K562 (cell line): ENCODE results near the gene PDE6B. TPM values are rescaled to one million over a fixed set of nuclear protein-coding genes. Genes with fewer than 3 reads are reported as not detected.

Source experiments
- ATAC-seq: fragments of 200-7000 bp; cut with Tn5 transposase; 3 replicates; pipeline ENCODE4 v1.9.1; 2020; ENCODE audit warnings: moderate library complexity
- BruUV-seq: library from RNA; stranded (reverse); fragments of 400-500 nt; replicated peaks from 2 replicates; lab custom pipeline; 2021; lab: Mats Ljungman, UMichigan
- CTCF ChIA-PET: fragments of 300-600 bp; formaldehyde crosslinking; extraction: SDS; loops from one replicate; lab custom pipeline; 2021; ENCODE audit warnings: low intra/inter-chr PET ratio; lab: Yijun Ruan, JAX
- POLR2A ChIA-PET: fragments of 300-600, 350-650 bp; sonication (Branson Sonifier 250); formaldehyde crosslinking; extraction: SDS; loops from one replicate; lab custom pipeline; 2021; ENCODE audit warnings: antibody characterized with exemption, inconsistent platforms; lab: Yijun Ruan, JAX
- DNase-seq, 4 experiments: peaks; one replicate each; pipeline versions ENCODE4 v3.0.0 to v3.0.0-alpha.2; 2011 to 2018; ENCODE audit warnings: low spot score in 3 of 4, mixed read lengths in 3 of 4; ENCODE audit errors: extremely low read depth in 1 of 4
- FAIRE-seq: peaks from 2 replicates; lab custom pipeline; 2011; peaks lifted over from hg19 to GRCh38; lab: Jason Lieb, UNC
- H2AFZ ChIP-seq: 2 replicates; pipeline ENCODE4 v1.6.0; 2011; ENCODE audit warnings: low read depth, low read length, control low read depth, inconsistent platforms
- H3K27ac ChIP-seq: fragments of 200-600 bp; 3 replicates; pipeline ENCODE4 v1.8.0; 2011; ENCODE audit warnings: low read depth, mild to moderate bottlenecking, control low read depth, inconsistent platforms, low read length, moderate library complexity, mixed read lengths; ENCODE audit errors: extremely low read depth
- H3K27me3 ChIP-seq, 2 experiments: fragments of 300-600 bp in 1 of 2; 2 replicates in 1 of 2; 3 replicates in 1 of 2; pipeline versions ENCODE4 v1.6.0 to v1.8.0; 2011; ENCODE audit warnings: inconsistent platforms in 2 of 2, low read length in 2 of 2, mild to moderate bottlenecking in 1 of 2, mixed read lengths in 1 of 2, moderate library complexity in 1 of 2; ENCODE audit not compliant: control insufficient read depth in 2 of 2, insufficient read depth in 2 of 2
- H3K36me3 ChIP-seq: fragments of 300-600 bp; 3 replicates; pipeline ENCODE4 v1.8.0; 2011; ENCODE audit warnings: mild to moderate bottlenecking, low read length, inconsistent platforms; ENCODE audit not compliant: control insufficient read depth, insufficient read depth
- H3K4me1 ChIP-seq, 2 experiments: fragments of 200-600 bp in 1 of 2; replicated peaks in 1 of 2; 2 replicates in 1 of 2; 3 replicates in 1 of 2; pipeline versions ENCODE4 v1.5.1 to v1.8.0; 2011; ENCODE audit warnings: inconsistent platforms in 2 of 2, low read length in 2 of 2, mild to moderate bottlenecking in 1 of 2, mixed read lengths in 1 of 2, moderate library complexity in 1 of 2; ENCODE audit not compliant: control insufficient read depth in 2 of 2, insufficient read depth in 2 of 2
- H3K4me2 ChIP-seq: 2 replicates; pipeline ENCODE4 v1.6.1; 2011; ENCODE audit warnings: low read length, control low read depth, inconsistent platforms, mixed read lengths; ENCODE audit not compliant: insufficient read depth
- H3K4me3 ChIP-seq: fragments of 200-600 bp; sonication (generic), shearing (Covaris generic); 2 replicates; pipeline ENCODE4 v1.5.1; 2016; ENCODE audit warnings: control low read depth, inconsistent platforms
- H3K79me2 ChIP-seq: fragments of 200-600 bp; 3 replicates; pipeline ENCODE4 v1.8.0; 2011; ENCODE audit warnings: low read length, inconsistent platforms; ENCODE audit not compliant: control insufficient read depth, insufficient read depth
- H3K9ac ChIP-seq, 2 experiments: 2 replicates each; pipeline versions ENCODE4 v1.6.0 to v1.6.1; 2011; ENCODE audit warnings: low read depth in 2 of 2, low read length in 2 of 2, control low read depth in 1 of 2, inconsistent platforms in 1 of 2, mild to moderate bottlenecking in 1 of 2, mixed read lengths in 1 of 2; ENCODE audit not compliant: insufficient read depth in 1 of 2
- H3K9me1 ChIP-seq: one replicate; pipeline ENCODE4 v1.6.0; 2011; ENCODE audit warnings: inconsistent platforms, mild to moderate bottlenecking, low read length, moderate library complexity; ENCODE audit not compliant: control insufficient read depth, insufficient read depth
- H3K9me3 ChIP-seq: replicated peaks from 2 replicates; pipeline ENCODE4 v1.5.1; 2011; ENCODE audit warnings: low read depth, low read length, inconsistent platforms; ENCODE audit not compliant: control insufficient read depth, insufficient read depth
- H4K20me1 ChIP-seq: replicated peaks from 2 replicates; pipeline ENCODE4 v1.6.1; 2011; ENCODE audit warnings: low read length, inconsistent platforms, mixed read lengths; ENCODE audit not compliant: control insufficient read depth, insufficient read depth
- CBFA2T2 ChIP-seq: fragments of 450-650 bp; conservative IDR thresholded peaks from 2 replicates; pipeline ENCODE4 v1.6.1; 2017; ENCODE audit warnings: mild to moderate bottlenecking
- FOXK1 ChIP-seq: sonication (generic); formaldehyde crosslinking; IDR thresholded peaks from 2 replicates; pipeline ENCODE4 v1.8.0; 2022; ENCODE audit warnings: missing genetic modification reagents, mild to moderate bottlenecking, borderline replicate concordance
- KLF16 ChIP-seq: IDR thresholded peaks from 2 replicates; pipeline ENCODE4 v1.6.1; 2016; ENCODE audit warnings: antibody characterized with exemption
- SIN3A ChIP-seq, 2 experiments: fragments of 150-350 bp in 1 of 2; IDR thresholded peaks; 2 replicates each; pipeline ENCODE4 v1.6.1; 2011 to 2016; ENCODE audit warnings: borderline replicate concordance in 2 of 2, low read depth in 2 of 2, low read length in 2 of 2, mild to moderate bottlenecking in 2 of 2, moderate library complexity in 2 of 2; ENCODE audit not compliant: control insufficient read depth in 1 of 2
- SRSF9 ChIP-seq: fragments of 200-400 bp; formaldehyde crosslinking; IDR thresholded peaks from 2 replicates; pipeline ENCODE4 v1.6.1; 2017; ENCODE audit warnings: low read depth, low read length, borderline replicate concordance
- TCF3 ChIP-seq: sonication (generic); formaldehyde crosslinking; IDR thresholded peaks from 2 replicates; pipeline ENCODE4 v1.4.0; 2020; ENCODE audit warnings: mild to moderate bottlenecking, missing genetic modification reagents
- THRAP3 ChIP-seq: fragments of 450-650 bp; IDR thresholded peaks from 2 replicates; pipeline ENCODE4 v1.6.1; 2016; ENCODE audit warnings: mild to moderate bottlenecking, inconsistent platforms, borderline replicate concordance
- ZNF23 ChIP-seq: fragments of 250-450 bp; sonication (Bioruptor Pico); IDR thresholded peaks from 2 replicates; pipeline ENCODE4 v1.4.0; 2020; ENCODE audit warnings: mild to moderate bottlenecking
- ZNF263 ChIP-seq: sonication (generic); formaldehyde crosslinking; IDR thresholded peaks from 2 replicates; pipeline ENCODE4 v1.8.0; 2022; ENCODE audit warnings: mild to moderate bottlenecking, missing genetic modification reagents, borderline replicate concordance
- ZNF512 ChIP-seq: IDR thresholded peaks from 2 replicates; pipeline ENCODE4 v1.6.1; 2016; ENCODE audit warnings: missing genetic modification characterization, missing compliant biosample characterization
- ZNF561 ChIP-seq: fragments of 450-650 bp; formaldehyde crosslinking; conservative IDR thresholded peaks from 2 replicates; pipeline ENCODE4 v1.4.0; 2020; ENCODE audit warnings: mild to moderate bottlenecking, moderate library complexity
- WGBS: fragments of 100-300 bp; shearing (Covaris generic); methylation state at CpG from one replicate; pipeline ENCODE4 v1.1.6; 2016; ENCODE audit warnings: low coverage, mixed read lengths; ENCODE audit not compliant: insufficient coverage; ENCODE audit errors: missing lambda C conversion rate; 5-methylcytosine and 5-hydroxymethylcytosine counted together
- in situ Hi-C: fragments of 300-500 bp; cut with MboI; formaldehyde crosslinking; loops from 4 replicates; pipeline ENCODE4 v1.15.0; 2018; ENCODE audit warnings: inconsistent platforms, mixed read lengths
- intact Hi-C: fragments of 100-400 bp; cut with micrococcal nuclease; formaldehyde crosslinking; loops from 2 replicates; pipeline ENCODE4 v1.14.2; 2022
- polyA plus RNA-seq, 8 experiments: library from polyadenylated mRNA; depleted of rRNA in 4 of 8; stranded (reverse) in 5 of 8; unstranded in 3 of 8; fragments of >200 nt; fragmentation: Nextera tagmentation in 2 of 8; fragmentation: Illumina TruSeq in 1 of 8; extraction: Ambion mirVana in 2 of 8; extraction: Trizol in 1 of 8; gene quantifications; 2 replicates each; pipeline versions ENCODE4 v1.2.1 to v1.2.3, GENCODE V29; 2011 to 2014; ENCODE audit warnings: inconsistent platforms in 1 of 8, missing spikeins in 1 of 8
- total RNA-seq, 7 experiments: library from RNA; depleted of rRNA in 6 of 7; stranded (reverse); fragments of >200 nt in 6 of 7; fragmentation: Illumina TruSeq in 2 of 7; extraction: Trizol in 2 of 7; gene quantifications; 2 replicates each; pipeline versions ENCODE4 v1.2.1 to v1.2.3, GENCODE V29; 2011 to 2021; ENCODE audit warnings: low replicate concordance in 1 of 7
- TF ChIP-seq, protein P1 (sequence below): conservative IDR thresholded peaks from 2 replicates; pipeline ENCODE4 v1.6.1; 2011; ENCODE audit warnings: low read depth, mild to moderate bottlenecking, low read length; ENCODE audit not compliant: control insufficient read depth
- TF ChIP-seq, protein P2 (sequence below): sonication (generic); formaldehyde crosslinking; IDR thresholded peaks from 2 replicates; pipeline ENCODE4 v1.8.1; 2023; ENCODE audit warnings: mild to moderate bottlenecking, missing genetic modification reagents

Gene PDE6B
- total and polyA plus RNA-seq, 9 of the 15 experiments (the other 6 are each of a cell fraction or from before 2014, with no cell fraction given): 0.04 TPM; not detected in 8

DNA sequence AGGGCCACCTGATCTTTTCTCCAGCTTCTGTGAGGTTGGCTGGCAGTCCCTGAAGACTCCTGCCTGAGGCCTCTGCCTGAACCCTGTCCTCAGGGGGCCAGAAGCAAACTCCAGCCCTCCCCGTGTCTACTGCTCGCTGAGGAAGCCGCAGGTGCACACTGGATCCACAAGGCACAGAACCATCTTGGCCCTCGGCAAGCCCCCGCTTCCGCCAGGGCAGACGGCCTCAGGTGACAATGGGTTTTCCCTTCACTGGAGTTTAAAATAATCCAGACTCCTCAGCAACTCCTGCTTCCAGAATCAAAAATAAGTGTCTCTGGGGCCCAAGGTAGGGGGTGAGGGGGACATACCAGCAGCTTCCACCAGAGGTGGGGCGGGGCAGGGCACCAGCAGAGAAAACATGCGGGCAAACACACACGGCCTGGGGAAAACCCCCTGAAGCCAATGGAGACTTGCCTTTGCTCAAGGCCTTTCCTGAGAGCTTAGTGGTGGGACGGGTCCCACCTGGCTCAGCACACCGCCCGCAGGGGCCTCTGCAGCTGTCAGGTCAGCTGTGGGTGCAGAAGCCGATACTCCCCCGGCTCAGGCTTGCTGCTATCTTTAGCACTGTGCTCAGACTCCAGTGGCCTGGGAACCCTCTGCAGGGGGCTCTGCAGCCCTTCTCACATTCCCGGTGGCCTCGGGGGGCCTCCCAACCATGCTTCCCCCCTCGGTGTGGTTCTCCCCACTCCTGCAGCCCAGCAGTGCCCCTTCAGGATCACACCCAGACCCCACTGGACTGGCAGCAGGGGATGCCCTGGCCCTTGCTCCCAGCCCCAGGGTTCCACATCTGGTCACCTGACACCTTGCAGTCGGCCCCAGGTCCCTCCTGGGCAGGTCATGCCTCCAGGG, 50.9 kb downstream of the PDE6B start:
- Histone ChIP-seq H3K4me2 (no peak overlapping the region), H3K4me3 (no peak overlapping the region), H2AFZ (no peak overlapping the region), H3K9me3 (no peaks in the 10 kb centered on the region), H3K9me1 (no peaks in the 10 kb centered on the region), H3K4me1 (peaks cover 15 to 79% of the 10 kb centered on the region in 2 experiments), H3K9ac (peak overlapping the region in 1 of 2 experiments; percentile 85; a peak in 2 of 4 replicates), H3K27ac (no peak overlapping the region), H3K79me2 (peaks cover 22% of the 10 kb centered on the region), H3K27me3 (no peaks in the 10 kb centered on the region), H4K20me1 (peaks cover 5% of the 10 kb centered on the region; the same call in 1 of the 2 replicates), H3K36me3 (peaks cover 23% of the 10 kb centered on the region)
- POLR2A ChIA-PET: interaction anchor here (0.8 kb wide), 1 partner anchor 334 kb away, joined by 5 read pairs; no protein-coding TSS in a partner anchor
- intact Hi-C loops (no loop called here), in situ Hi-C loops (no loop called here)
- BruUV-seq: no TSS peak
- no peak for FAIRE-seq
- CTCF ChIA-PET: no interaction called here
- 58% methylated on average over 13 of the region's 19 CpGs for WGBS
- ATAC-seq: no peak
- peak in 1 of 4 experiments; percentile 43 for DNase-seq
- TF ChIP-seq TCF3 (CRISPR knock-in tag): peak; percentile 21; the same call in 1 of the 2 replicates
- TF ChIP-seq THRAP3: no peak
- no peak for TF ChIP-seq ZNF512 (tag)
- 0 out of 2 replicates have a peak, but pooled peaks have one; percentile 35 for TF ChIP-seq KLF16
- TF ChIP-seq FOXK1: no peak
- TF ChIP-seq, protein P1, sequence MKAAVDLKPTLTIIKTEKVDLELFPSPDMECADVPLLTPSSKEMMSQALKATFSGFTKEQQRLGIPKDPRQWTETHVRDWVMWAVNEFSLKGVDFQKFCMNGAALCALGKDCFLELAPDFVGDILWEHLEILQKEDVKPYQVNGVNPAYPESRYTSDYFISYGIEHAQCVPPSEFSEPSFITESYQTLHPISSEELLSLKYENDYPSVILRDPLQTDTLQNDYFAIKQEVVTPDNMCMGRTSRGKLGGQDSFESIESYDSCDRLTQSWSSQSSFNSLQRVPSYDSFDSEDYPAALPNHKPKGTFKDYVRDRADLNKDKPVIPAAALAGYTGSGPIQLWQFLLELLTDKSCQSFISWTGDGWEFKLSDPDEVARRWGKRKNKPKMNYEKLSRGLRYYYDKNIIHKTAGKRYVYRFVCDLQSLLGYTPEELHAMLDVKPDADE: 0 out of 2 replicates have a peak, but pooled peaks have one; percentile 32
- no peak for TF ChIP-seq ZNF561
- TF ChIP-seq, protein P2, sequence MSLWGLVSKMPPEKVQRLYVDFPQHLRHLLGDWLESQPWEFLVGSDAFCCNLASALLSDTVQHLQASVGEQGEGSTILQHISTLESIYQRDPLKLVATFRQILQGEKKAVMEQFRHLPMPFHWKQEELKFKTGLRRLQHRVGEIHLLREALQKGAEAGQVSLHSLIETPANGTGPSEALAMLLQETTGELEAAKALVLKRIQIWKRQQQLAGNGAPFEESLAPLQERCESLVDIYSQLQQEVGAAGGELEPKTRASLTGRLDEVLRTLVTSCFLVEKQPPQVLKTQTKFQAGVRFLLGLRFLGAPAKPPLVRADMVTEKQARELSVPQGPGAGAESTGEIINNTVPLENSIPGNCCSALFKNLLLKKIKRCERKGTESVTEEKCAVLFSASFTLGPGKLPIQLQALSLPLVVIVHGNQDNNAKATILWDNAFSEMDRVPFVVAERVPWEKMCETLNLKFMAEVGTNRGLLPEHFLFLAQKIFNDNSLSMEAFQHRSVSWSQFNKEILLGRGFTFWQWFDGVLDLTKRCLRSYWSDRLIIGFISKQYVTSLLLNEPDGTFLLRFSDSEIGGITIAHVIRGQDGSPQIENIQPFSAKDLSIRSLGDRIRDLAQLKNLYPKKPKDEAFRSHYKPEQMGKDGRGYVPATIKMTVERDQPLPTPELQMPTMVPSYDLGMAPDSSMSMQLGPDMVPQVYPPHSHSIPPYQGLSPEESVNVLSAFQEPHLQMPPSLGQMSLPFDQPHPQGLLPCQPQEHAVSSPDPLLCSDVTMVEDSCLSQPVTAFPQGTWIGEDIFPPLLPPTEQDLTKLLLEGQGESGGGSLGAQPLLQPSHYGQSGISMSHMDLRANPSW: no peak
- peak; percentile 47; the same call in 1 of the 2 replicates for TF ChIP-seq CBFA2T2
- TF ChIP-seq ZNF23 (CRISPR knock-in tag): no peak
- 0 out of 4 replicates have a peak, but pooled peaks of 1 of the 2 experiments have one; percentile 20 for TF ChIP-seq SIN3A (IDR thresholded peaks at IDR 0.05; ENCODE audit: borderline replicate concordance in 2 of 2, control insufficient read depth in 1 of 2, low read depth in 2 of 2, low read length in 2 of 2)
- TF ChIP-seq SRSF9: no peak
- no peak for TF ChIP-seq ZNF263 (CRISPR knock-in tag)
